ENCODE results near the gene GNG2. TPM values are rescaled to one million over a fixed set of nuclear protein-coding genes. Genes with fewer than 3 reads are reported as not detected.

GNG2 gene
- total and polyA plus RNA-seq, 5 experiments from 2014 or later = 57.8 to 172 (median 115) TPM

DNA sequence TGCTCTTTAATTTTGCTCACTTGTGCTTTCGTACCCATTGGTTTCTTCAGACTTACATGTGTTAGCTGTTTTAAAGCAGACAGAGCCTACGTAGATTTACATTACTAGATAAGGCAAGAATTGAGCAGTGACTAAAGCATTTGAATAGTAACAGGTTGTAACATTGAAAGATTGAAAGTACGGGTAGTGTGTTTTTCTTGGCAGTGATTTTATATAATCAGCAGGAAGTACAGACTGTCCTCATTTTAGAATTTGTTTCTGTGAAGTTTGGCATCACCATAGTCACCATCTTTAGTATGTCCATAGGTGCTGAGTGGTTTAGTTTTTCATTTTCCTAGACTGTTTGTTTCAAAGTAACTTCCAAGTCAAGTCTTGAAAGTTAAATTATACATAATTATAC lies 142.9 kb downstream of the GNG2 start:
- no peaks in the 10 kb centered on the region for H3K9me3 Mint-ChIP-seq
- POLR2A ChIA-PET = interaction anchor here (1.3 kb wide), 1 partner anchor 10 kb away, joined by 3 read pairs; no protein-coding TSS in a partner anchor
- H3K27me3 Mint-ChIP-seq = no peaks in the 10 kb centered on the region
- ATAC-seq (no peak), DNase-seq (no peak)
- H3K4me3 Mint-ChIP-seq = no peak overlapping the region
- no peak overlapping the region for H3K27ac Mint-ChIP-seq
- peaks cover 13 to 93% (median 31%) of the 10 kb centered on the region in 3 donors for H3K36me3 Mint-ChIP-seq
- peaks cover 0 to 6% (median 2%) of the 10 kb centered on the region in 4 donors for H3K4me1 Mint-ChIP-seq

DNA sequence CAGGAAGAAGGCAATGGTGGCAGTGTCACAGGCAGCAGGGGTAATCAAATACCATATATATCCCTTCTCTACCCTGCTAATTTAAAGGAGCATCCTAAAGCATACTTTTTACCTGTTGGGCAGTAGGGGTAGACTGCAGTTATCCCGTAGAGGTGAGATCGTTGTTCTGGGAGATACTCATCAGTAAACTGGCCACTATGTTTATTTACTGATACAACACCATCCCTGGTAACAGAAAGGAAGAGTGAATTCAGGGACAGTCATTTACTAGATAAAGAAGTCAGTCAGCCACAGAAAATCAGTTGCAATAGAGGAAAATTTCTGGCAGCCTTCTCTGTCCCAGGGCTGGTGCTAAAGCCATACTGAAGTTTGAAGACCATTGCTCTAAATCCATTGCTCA lies 145.2 kb downstream of the GNG2 start:
- POLR2A ChIA-PET = no interaction called here
- no peak for ATAC-seq
- H3K4me3 Mint-ChIP-seq = no peak overlapping the region
- H3K36me3 Mint-ChIP-seq = peaks cover 14 to 92% (median 37%) of the 10 kb centered on the region in 3 donors
- H3K9me3 Mint-ChIP-seq = no peaks in the 10 kb centered on the region
- no peak for DNase-seq
- peak overlapping the region in 4 of 10 donors; percentile 11 to 63 (median 36) for H3K27ac Mint-ChIP-seq
- peaks cover 0 to 6% (median 2%) of the 10 kb centered on the region in 4 donors for H3K4me1 Mint-ChIP-seq
- no peaks in the 10 kb centered on the region for H3K27me3 Mint-ChIP-seq

DNA sequence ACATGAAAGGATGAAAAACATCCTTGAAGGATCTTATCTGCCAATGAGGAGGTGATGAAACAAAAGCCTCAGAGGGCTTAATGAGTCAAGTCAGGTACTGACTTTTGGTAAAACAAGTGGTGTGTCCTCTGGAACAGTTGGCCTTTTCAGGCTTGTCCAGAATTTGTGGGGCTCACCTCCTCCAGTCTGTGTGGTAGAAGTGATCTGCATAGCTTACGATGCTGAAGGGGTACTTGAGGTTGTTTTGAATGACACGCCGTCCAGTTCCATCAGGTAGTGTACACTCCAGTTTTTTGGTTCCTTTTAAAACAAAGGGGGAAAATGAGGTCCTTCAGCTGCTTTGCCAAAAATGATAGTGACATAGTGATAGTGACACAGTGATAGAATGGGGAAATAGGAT lies 145.9 kb downstream of the GNG2 start:
- Mint-ChIP-seq H3K4me3 (no peak overlapping the region), H3K27ac (peak overlapping the region in 8 of 10 donors; percentile 15 to 60 (median 40)), H3K36me3 (peaks cover 14 to 93% (median 37%) of the 10 kb centered on the region in 3 donors), H3K9me3 (no peaks in the 10 kb centered on the region), H3K27me3 (no peaks in the 10 kb centered on the region), H3K4me1 (peaks cover 0 to 6% (median 2%) of the 10 kb centered on the region in 4 donors)
- ATAC-seq (no peak), DNase-seq (no peak)
- POLR2A ChIA-PET = no interaction called here

DNA sequence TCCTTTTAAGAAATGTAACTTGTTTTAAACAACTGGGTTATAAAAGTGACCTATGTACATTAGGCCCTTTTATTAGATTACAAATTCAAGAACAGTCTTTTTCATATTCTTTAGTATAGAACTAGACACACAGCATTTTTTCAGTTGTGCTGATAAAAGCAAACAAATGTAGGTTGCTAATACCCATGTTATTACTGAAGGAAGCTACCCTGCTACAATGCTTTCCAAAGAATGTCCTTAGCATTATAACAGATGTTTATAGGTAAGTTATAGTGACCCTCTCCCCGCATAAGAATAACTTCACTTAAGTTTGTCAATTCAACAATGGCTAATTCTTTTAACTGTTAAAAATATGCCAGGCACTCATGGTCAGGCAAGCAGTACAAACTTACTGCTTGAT lies 146.8 kb downstream of the GNG2 start:
- ATAC-seq (no peak), DNase-seq (no peak)
- Mint-ChIP-seq H3K27ac (peak overlapping the region in 2 of 10 donors; percentile 22 to 33), H3K36me3 (peaks cover 14 to 90% (median 34%) of the 10 kb centered on the region in 3 donors), H3K27me3 (no peaks in the 10 kb centered on the region), H3K4me3 (no peak overlapping the region), H3K9me3 (no peaks in the 10 kb centered on the region), H3K4me1 (peaks cover 0 to 6% (median 2%) of the 10 kb centered on the region in 4 donors)
- POLR2A ChIA-PET = no interaction called here

DNA sequence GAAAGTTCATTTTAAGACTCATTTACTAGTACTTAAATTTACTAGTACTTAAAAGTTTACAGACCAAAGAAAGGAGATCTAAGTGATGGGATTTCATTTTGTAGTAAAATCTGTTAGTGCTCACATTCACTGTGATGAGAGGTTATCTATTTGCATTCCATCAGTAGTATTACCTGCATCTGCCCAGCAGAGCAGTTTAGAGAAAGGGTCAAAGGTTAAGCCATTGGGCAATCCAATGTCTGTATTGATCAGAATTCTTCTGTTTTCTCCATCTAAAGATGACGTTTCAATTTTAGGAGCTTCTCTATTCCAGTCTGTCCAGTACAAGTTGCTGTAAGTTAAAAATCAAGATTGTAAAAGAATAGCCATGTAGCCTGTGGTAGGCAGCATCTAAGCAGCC lies 147.2 kb downstream of the GNG2 start:
- POLR2A ChIA-PET = no interaction called here
- Mint-ChIP-seq H3K27me3 (no peaks in the 10 kb centered on the region), H3K27ac (peak overlapping the region in 4 of 10 donors; percentile 21 to 33 (median 22)), H3K36me3 (peaks cover 14 to 86% (median 30%) of the 10 kb centered on the region in 3 donors), H3K4me1 (peaks cover 0 to 5% (median 2%) of the 10 kb centered on the region in 4 donors), H3K4me3 (no peak overlapping the region), H3K9me3 (no peaks in the 10 kb centered on the region)
- DNase-seq = no peak
- no peak for ATAC-seq

DNA sequence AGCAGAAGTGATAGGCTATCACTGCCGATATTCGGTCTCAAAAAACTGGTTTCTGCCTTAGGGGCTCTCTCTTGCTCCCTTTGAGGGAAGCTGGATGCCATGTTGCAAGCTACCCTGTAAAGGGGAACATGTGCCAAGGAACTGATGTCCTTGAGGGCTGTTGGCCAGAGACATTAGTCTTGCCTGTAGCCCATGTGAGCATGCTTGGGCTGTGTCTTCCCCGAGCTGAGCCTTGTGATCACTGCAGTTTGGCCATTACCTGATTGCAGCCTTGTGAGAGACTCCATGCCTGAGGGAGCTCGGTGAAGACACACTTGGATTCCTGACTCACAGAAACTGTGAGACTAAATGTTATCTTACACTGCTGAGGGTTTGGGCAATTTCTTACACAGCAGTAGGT lies 147.7 kb downstream of the GNG2 start:
- Mint-ChIP-seq H3K36me3 (peaks cover 14 to 81% (median 30%) of the 10 kb centered on the region in 3 donors), H3K27me3 (no peaks in the 10 kb centered on the region), H3K27ac (peak overlapping the region in 2 of 10 donors; percentile 48 to 49), H3K4me3 (no peak overlapping the region), H3K9me3 (no peaks in the 10 kb centered on the region), H3K4me1 (peaks cover 0 to 5% (median 2%) of the 10 kb centered on the region in 4 donors)
- ATAC-seq (no peak), DNase-seq (no peak)
- POLR2A ChIA-PET = no interaction called here

DNA sequence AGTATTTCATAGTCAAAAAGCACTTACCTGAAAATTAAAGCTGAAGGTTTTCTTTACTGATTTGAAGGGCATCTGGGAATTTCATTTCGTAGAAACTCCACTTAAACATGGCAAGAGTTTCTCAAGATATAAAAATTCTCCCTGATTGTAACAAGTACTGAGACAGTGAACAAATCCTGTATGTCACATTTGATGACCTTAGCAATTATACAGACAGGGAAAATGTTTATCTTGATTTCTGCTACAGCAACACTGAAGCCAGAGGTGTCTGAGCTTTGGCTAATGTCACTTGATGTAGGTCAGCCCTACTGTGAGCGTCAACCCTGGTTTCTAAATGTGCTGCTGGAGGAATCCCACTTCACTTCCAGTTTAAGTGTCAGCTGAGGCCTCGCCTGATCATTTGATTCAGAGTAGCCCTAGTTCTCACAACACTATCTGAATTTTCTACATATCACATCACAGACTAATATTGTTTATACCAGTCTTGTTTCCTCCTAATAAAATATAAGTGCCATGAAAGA lies 149.8 kb downstream of the GNG2 start:
- no peak for ATAC-seq
- H3K9me3 Mint-ChIP-seq = no peaks in the 10 kb centered on the region
- H3K27ac Mint-ChIP-seq = peak overlapping the region in 2 of 10 donors; percentile 18 to 77
- DNase-seq = no peak
- peaks cover 10 to 61% (median 24%) of the 10 kb centered on the region in 3 donors for H3K36me3 Mint-ChIP-seq
- no peak overlapping the region for H3K4me3 Mint-ChIP-seq
- POLR2A ChIA-PET = no interaction called here
- H3K4me1 Mint-ChIP-seq = peaks cover 3 to 8% (median 7%) of the 10 kb centered on the region in 4 donors
- no peaks in the 10 kb centered on the region for H3K27me3 Mint-ChIP-seq

DNA sequence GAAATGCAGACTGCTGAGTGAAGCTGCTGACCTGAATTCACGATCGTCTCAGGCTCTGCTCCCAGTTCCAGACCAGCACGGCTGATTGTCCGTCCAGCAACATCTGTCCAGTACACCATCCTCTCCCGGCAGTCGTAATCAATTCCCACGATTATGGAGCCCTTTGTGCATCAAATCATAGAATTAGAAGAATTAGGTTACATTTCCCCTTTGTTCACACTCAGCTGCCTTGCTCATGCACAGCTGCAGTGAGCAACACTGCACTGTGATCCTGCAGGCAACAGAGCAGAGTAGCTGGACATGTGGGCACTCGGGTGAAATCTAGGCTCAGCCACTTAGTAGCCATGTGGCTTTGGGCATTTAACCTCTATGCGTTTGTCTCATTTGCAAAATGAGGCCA lies 151.1 kb downstream of the GNG2 start:
- no peak overlapping the region for H3K4me3 Mint-ChIP-seq
- H3K27ac Mint-ChIP-seq = peak overlapping the region in 2 of 10 donors; percentile 33 to 57
- no peaks in the 10 kb centered on the region for H3K9me3 Mint-ChIP-seq
- H3K36me3 Mint-ChIP-seq = peaks cover 10 to 48% (median 16%) of the 10 kb centered on the region in 3 donors
- ATAC-seq (no peak), DNase-seq (no peak)
- H3K27me3 Mint-ChIP-seq = peaks cover 0 to 5% (median 2%) of the 10 kb centered on the region in 5 donors
- POLR2A ChIA-PET = no interaction called here
- peaks cover 3 to 8% (median 5%) of the 10 kb centered on the region in 4 donors for H3K4me1 Mint-ChIP-seq

DNA sequence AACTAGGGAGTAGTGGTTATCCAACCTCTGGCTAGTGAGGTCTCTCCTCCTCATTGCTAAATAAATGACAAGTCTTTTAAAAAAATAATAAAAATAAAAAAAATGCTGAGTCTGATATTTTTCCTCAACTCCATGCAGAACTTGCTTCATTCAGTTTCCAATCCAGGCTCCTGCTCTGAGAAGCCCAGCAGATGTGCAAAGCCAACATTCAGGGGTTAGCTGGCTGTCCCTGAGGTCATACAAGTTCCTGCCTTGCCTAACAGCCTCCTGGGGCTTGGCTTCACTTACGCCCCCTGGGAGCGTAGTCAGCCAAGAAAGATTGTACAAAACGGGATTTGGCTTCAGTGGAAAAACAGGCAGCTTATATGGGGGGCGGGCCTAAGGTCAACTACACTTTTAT lies 152.2 kb downstream of the GNG2 start:
- DNase-seq = no peak
- H3K4me1 Mint-ChIP-seq = peaks cover 3 to 9% (median 5%) of the 10 kb centered on the region in 4 donors
- H3K36me3 Mint-ChIP-seq = peaks cover 7 to 41% (median 14%) of the 10 kb centered on the region in 3 donors
- no peak overlapping the region for H3K4me3 Mint-ChIP-seq
- POLR2A ChIA-PET = interaction anchor here (0.9 kb wide), 1 partner anchor 9 kb away, joined by 3 read pairs; no protein-coding TSS in a partner anchor
- no peak for ATAC-seq
- no peaks in the 10 kb centered on the region for H3K9me3 Mint-ChIP-seq
- peaks cover 3 to 15% (median 5%) of the 10 kb centered on the region in 5 donors for H3K27me3 Mint-ChIP-seq
- no peak overlapping the region for H3K27ac Mint-ChIP-seq

DNA sequence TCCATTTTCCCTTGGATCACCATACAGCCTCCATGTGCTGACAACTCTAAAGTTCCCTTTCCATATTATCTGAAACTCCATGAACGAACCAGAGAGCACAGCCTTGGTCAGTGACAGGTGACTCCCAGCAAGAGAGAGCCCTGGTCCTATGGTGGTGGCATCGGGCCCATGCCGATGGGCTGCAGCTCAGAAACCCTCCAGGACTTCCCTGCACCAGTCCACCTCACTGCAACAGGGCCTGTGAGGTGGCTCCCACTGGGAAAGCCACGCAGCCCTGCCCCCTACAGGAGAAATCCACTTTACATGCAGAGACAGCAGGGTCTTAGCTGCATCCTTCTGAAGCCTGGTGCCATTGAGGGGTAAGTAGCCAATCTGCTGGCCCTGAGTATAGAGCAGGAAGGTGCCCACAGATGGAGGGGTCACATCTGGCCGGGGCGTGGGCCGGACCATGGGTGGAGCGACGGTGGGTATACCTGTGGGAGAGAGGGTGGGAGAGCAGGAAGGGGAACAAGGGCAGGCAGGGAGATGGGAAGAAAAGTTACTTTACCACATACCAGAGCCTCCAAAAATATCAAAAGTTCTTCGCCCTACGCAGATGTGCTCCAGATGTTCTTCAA lies 153.7 kb downstream of the GNG2 start:
- ATAC-seq = peak; percentile 20 to 29
- no peak overlapping the region for H3K4me3 Mint-ChIP-seq

DNA sequence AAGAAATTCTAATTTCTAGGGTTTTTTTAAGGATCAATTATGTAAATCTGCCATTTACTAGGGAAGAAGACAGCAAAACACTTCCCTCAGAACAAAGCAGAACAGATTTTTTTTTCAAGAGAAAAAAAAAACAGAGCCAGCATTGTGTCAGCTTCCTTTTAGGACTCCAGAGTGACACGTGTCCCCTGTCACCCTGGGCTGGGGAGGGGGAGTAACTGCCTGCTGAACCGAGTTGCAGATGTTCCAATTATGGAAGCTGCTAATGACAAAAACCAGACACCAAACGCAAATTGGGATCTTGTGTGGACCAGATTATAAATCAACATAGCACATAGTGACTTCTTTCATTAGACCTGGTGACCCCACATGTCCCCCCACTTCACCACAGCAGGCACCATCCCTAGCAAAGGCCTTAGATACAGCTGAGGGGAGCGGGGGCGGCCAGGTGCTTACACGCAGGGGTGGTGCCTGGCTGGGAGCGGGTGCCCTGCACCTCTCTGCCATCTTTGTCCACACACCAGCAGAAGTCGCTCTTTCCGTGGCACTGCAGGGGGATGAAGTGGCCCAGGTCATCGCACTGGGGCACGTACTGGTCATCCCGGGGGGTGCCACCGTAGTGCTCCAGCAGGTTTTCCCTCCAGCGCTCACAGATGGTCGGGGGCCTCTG lies 154.3 kb downstream of the GNG2 start:
- peak overlapping the region in 1 of 10 donors; percentile 52 for H3K27ac Mint-ChIP-seq
- no peak for ATAC-seq

More for the DNA sequence above, 153.7 kb downstream of the GNG2 start:
- Mint-ChIP-seq H3K27me3 (peaks cover 4 to 15% (median 9%) of the 10 kb centered on the region in 5 donors), H3K9me3 (no peaks in the 10 kb centered on the region), H3K4me1 (peaks cover 3 to 8% (median 7%) of the 10 kb centered on the region in 4 donors), H3K36me3 (peaks cover 0 to 28% (median 6%) of the 10 kb centered on the region in 3 donors), H3K27ac (peak overlapping the region in 2 of 10 donors; percentile 39 to 42)
- POLR2A ChIA-PET = no interaction called here
- no peak for DNase-seq

DNA sequence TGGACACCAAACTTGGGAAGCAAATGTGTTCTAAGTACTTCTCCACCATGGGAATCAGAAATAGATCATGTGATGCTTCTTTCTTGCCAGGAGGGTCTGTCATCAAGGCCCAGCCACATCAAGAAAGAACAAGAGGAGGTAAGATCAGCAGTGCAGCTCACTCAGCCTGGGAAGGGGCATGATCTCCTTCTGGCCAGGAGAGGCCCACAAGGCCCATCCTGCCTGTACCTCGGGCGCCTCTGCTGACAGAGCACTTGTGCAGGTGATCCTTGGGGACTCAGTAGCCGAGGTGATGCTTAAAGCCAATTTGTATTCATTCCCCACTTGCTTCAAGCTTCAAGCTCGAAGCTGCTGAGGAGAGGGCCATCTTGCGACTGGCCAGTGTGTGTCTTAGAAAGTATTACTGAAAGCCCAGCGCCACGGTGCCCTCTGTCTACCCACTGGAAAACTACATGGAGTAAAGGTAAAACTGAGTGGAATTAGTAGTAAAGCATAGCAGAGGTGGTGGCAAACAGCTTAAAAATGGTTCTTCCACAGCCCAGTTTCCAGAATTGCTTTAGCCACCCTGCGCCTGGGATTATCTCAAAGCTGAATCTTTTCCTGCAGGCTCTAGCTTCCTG lies 155.1 kb downstream of the GNG2 start:
- Mint-ChIP-seq H3K4me1 (peaks cover 10 to 16% (median 15%) of the 10 kb centered on the region in 4 donors), H3K4me3 (no peak overlapping the region), H3K27ac (no peak overlapping the region), H3K27me3 (peaks cover 4 to 15% (median 9%) of the 10 kb centered on the region in 5 donors), H3K36me3 (peaks cover 0 to 14% (median 0%) of the 10 kb centered on the region in 3 donors), H3K9me3 (no peaks in the 10 kb centered on the region)
- no peak for ATAC-seq
- DNase-seq = no peak
- POLR2A ChIA-PET = no interaction called here

More for the DNA sequence above, 154.3 kb downstream of the GNG2 start:
- peaks cover 3 to 9% (median 8%) of the 10 kb centered on the region in 4 donors for H3K4me1 Mint-ChIP-seq
- peaks cover 4 to 15% (median 9%) of the 10 kb centered on the region in 5 donors for H3K27me3 Mint-ChIP-seq
- H3K36me3 Mint-ChIP-seq = peaks cover 0 to 22% (median 2%) of the 10 kb centered on the region in 3 donors
- no peak overlapping the region for H3K4me3 Mint-ChIP-seq
- H3K9me3 Mint-ChIP-seq = no peaks in the 10 kb centered on the region
- DNase-seq = no peak
- POLR2A ChIA-PET = no interaction called here

Measured in naive thymus-derived CD8-positive, alpha-beta T cell (primary cell).